GM12878 (cell line): ENCODE data around the gene SLC9A7. TPM values are rescaled to one million over a fixed set of nuclear protein-coding genes. Genes with fewer than 3 reads are reported as not detected.

Source experiments
- ATAC-seq: fragments of 200-7000 bp; cut with Tn5 transposase; 3 replicates; pipeline ENCODE4 v1.9.1; 2020; ENCODE audit warnings: mild to moderate bottlenecking, moderate library complexity
- BruUV-seq: library from RNA; stranded (reverse); fragments of 400-500 nt; replicated peaks from 2 replicates; lab custom pipeline; 2021; lab: Mats Ljungman, UMichigan
- CTCF ChIA-PET: fragments of 300-600 bp; sonication (Branson Sonifier 250); formaldehyde crosslinking; extraction: SDS; loops from one replicate; lab custom pipeline; 2021; ENCODE audit warnings: inconsistent platforms; lab: Yijun Ruan, JAX
- POLR2A ChIA-PET: fragments of 350-600 bp; formaldehyde crosslinking; extraction: SDS; loops from one replicate; lab custom pipeline; 2021; ENCODE audit warnings: inconsistent platforms; lab: Charles Lee
- RAD21 ChIA-PET: fragments of 300-600 bp; sonication (Branson Sonifier 250); formaldehyde crosslinking; loops from one replicate; lab custom pipeline; 2023; ENCODE audit warnings: antibody characterized with exemption; ENCODE audit not compliant: unreplicated experiment; lab: Charles Lee
- SMC1A ChIA-PET: fragments of 300-600 bp; sonication (Branson Sonifier 250); formaldehyde crosslinking; loops from one replicate; lab custom pipeline; 2023; ENCODE audit not compliant: unreplicated experiment, uncharacterized antibody; lab: Charles Lee
- DNase-seq: peaks from one replicate; pipeline ENCODE4 v3.0.0-alpha.2; 2011; ENCODE audit warnings: low read depth, low spot score
- FAIRE-seq: peaks from 3 replicates; lab custom pipeline; 2011; peaks lifted over from hg19 to GRCh38; lab: Jason Lieb, UNC
- H2AFZ ChIP-seq: 2 replicates; pipeline ENCODE4 v1.6.0; 2011; ENCODE audit warnings: low read depth, low read length, control low read depth; ENCODE audit not compliant: control insufficient read depth
- H3K27ac ChIP-seq: 2 replicates; pipeline ENCODE4 v1.5.1; 2011; ENCODE audit warnings: control low read depth; ENCODE audit not compliant: control insufficient read depth, insufficient read depth
- H3K27me3 ChIP-seq, 2 experiments: replicated peaks in 1 of 2; 2 replicates each; pipeline versions ENCODE4 v1.6.0 to v1.6.1; 2011; ENCODE audit warnings: low read length in 1 of 2; ENCODE audit not compliant: control insufficient read depth in 2 of 2, insufficient read depth in 2 of 2
- H3K36me3 ChIP-seq, 2 experiments: 2 replicates each; pipeline ENCODE4 v1.5.1; 2011; ENCODE audit warnings: low read length in 1 of 2; ENCODE audit not compliant: control insufficient read depth in 2 of 2, insufficient read depth in 2 of 2
- H3K4me1 ChIP-seq: 2 replicates; pipeline ENCODE4 v1.6.1; 2011; ENCODE audit warnings: mild to moderate bottlenecking, low read length, moderate library complexity, mixed read lengths; ENCODE audit not compliant: control insufficient read depth, insufficient read depth
- H3K4me2 ChIP-seq: 2 replicates; pipeline ENCODE4 v1.6.0; 2011; ENCODE audit warnings: control low read depth; ENCODE audit not compliant: control insufficient read depth, insufficient read depth
- H3K4me3 ChIP-seq: fragments of 200-600 bp; sonication (generic); 2 replicates; pipeline ENCODE4 v1.5.1; 2016
- H3K79me2 ChIP-seq: 2 replicates; pipeline ENCODE4 v1.6.0; 2011; ENCODE audit warnings: low read length; ENCODE audit not compliant: control insufficient read depth, insufficient read depth
- H3K9ac ChIP-seq: 2 replicates; pipeline ENCODE4 v1.8.0; 2011; ENCODE audit warnings: low read length, control low read depth, mixed read lengths; ENCODE audit not compliant: control insufficient read depth, insufficient read depth
- H3K9me3 ChIP-seq: replicated peaks from 3 replicates; pipeline ENCODE4 v1.5.1; 2011; ENCODE audit warnings: mild to moderate bottlenecking, low read length; ENCODE audit not compliant: control insufficient read depth, insufficient read depth
- H4K20me1 ChIP-seq: 2 replicates; pipeline ENCODE4 v1.6.0; 2011; ENCODE audit not compliant: control insufficient read depth, insufficient read depth
- BCL11A ChIP-seq: IDR thresholded peaks from 2 replicates; pipeline ENCODE4 v1.6.1; 2011; ENCODE audit warnings: low read depth, low read length
- BHLHE40 ChIP-seq, 2 experiments: fragments of 450-650 bp in 1 of 2; IDR thresholded peaks; 2 replicates each; pipeline ENCODE4 v1.6.1; 2011 to 2017; ENCODE audit warnings: low read depth in 2 of 2, borderline replicate concordance in 1 of 2, improper control_type of control experiment in 1 of 2, low read length in 1 of 2, mild to moderate bottlenecking in 1 of 2
- DPF2 ChIP-seq: fragments of 450-650 bp; IDR thresholded peaks from 2 replicates; pipeline ENCODE4 v1.6.1; 2017; ENCODE audit warnings: mild to moderate bottlenecking
- EP300 ChIP-seq, 2 experiments: fragments of 150-350 bp in 1 of 2; IDR thresholded peaks; 2 replicates each; pipeline ENCODE4 v1.6.1; 2011 to 2012; ENCODE audit warnings: low read depth in 2 of 2, low read length in 2 of 2, borderline replicate concordance in 1 of 2, improper control_type of control experiment in 1 of 2, inconsistent platforms in 1 of 2; ENCODE audit not compliant: control insufficient read depth in 1 of 2
- HDGF ChIP-seq: fragments of 450-650 bp; IDR thresholded peaks from 2 replicates; pipeline ENCODE4 v1.6.1; 2016; ENCODE audit warnings: antibody characterized with exemption
- IKZF1 ChIP-seq: fragments of 450-650 bp; conservative IDR thresholded peaks from 2 replicates; pipeline ENCODE4 v1.6.1; 2017; ENCODE audit warnings: antibody characterized with exemption, mild to moderate bottlenecking
- IKZF2 ChIP-seq, 2 experiments: fragments of 450-650 bp; IDR thresholded peaks; 2 replicates each; pipeline ENCODE4 v1.6.1; 2017; ENCODE audit warnings: mild to moderate bottlenecking in 2 of 2, moderate library complexity in 2 of 2
- IRF4 ChIP-seq: IDR thresholded peaks from 2 replicates; pipeline ENCODE4 v1.6.1; 2011; ENCODE audit warnings: low read depth, low read length
- JUNB ChIP-seq: IDR thresholded peaks from 2 replicates; pipeline ENCODE4 v1.6.1; 2016; ENCODE audit warnings: antibody characterized with exemption, mild to moderate bottlenecking
- MEF2B ChIP-seq: fragments of 450-650 bp; IDR thresholded peaks from 2 replicates; pipeline ENCODE4 v1.6.1; 2018; ENCODE audit warnings: mild to moderate bottlenecking, moderate library complexity; ENCODE audit not compliant: partially characterized antibody, poor library complexity, severe bottlenecking
- MTA2 ChIP-seq: fragments of 450-650 bp; IDR thresholded peaks from 2 replicates; pipeline ENCODE4 v1.6.1; 2016; ENCODE audit warnings: low read depth, mild to moderate bottlenecking, moderate library complexity
- NFYA ChIP-seq: IDR thresholded peaks from 2 replicates; pipeline ENCODE4 v1.6.1; 2011; ENCODE audit warnings: low read depth, mild to moderate bottlenecking, low read length, improper control_type of control experiment, borderline replicate concordance
- RB1 ChIP-seq: fragments of 450-650 bp; formaldehyde crosslinking; IDR thresholded peaks from 2 replicates; pipeline ENCODE4 v1.6.1; 2017; ENCODE audit warnings: mild to moderate bottlenecking, borderline replicate concordance
- SPI1 ChIP-seq: IDR thresholded peaks from 2 replicates; pipeline ENCODE4 v1.6.1; 2011; ENCODE audit warnings: low read depth, mild to moderate bottlenecking, low read length, moderate library complexity, borderline replicate concordance; ENCODE audit not compliant: insufficient read depth
- ZNF274 ChIP-seq: IDR thresholded peaks from one replicate; pipeline ENCODE4 v1.8.0; 2011; ENCODE audit not compliant: insufficient read length, insufficient read depth
- WGBS: methylation state at CpG from one replicate; pipeline ENCODE4 v1.1.6; 2016; ENCODE audit warnings: low lambda C conversion rate; ENCODE audit not compliant: insufficient replicate concordance, insufficient coverage; ENCODE audit errors: missing lambda C conversion rate; 5-methylcytosine and 5-hydroxymethylcytosine counted together
- in situ Hi-C: fragments of 300-500 bp; cut with MboI; formaldehyde crosslinking; loops from 9 replicates; pipeline ENCODE4 v1.14.3; 2018; ENCODE audit warnings: mixed read lengths
- intact Hi-C: fragments of 100-400 bp; cut with micrococcal nuclease; formaldehyde crosslinking; loops from one replicate; pipeline ENCODE4 v1.14.2; 2022; ENCODE audit not compliant: unreplicated experiment
- polyA plus RNA-seq, 11 experiments: library from polyadenylated mRNA; depleted of rRNA in 4 of 11; unstranded in 6 of 11; stranded (reverse) in 5 of 11; fragments of >200 nt; fragmentation: Nextera tagmentation in 4 of 11; fragmentation: Illumina TruSeq in 1 of 11; extraction: Ambion mirVana in 4 of 11; extraction: Trizol in 1 of 11; gene quantifications; 1 replicate in 1 of 11; 2 replicates in 10 of 11; pipeline versions ENCODE4 v1.2.1 to v1.2.3, GENCODE V29; 2011 to 2016; ENCODE audit warnings: inconsistent platforms in 2 of 11, missing spikeins in 2 of 11, low read depth in 1 of 11
- total RNA-seq, 4 experiments: library from RNA; depleted of rRNA in 3 of 4; stranded (reverse); fragments of >200 nt in 3 of 4; fragmentation: Illumina TruSeq in 1 of 4; extraction: Trizol in 1 of 4; gene quantifications; 2 replicates each; pipeline versions ENCODE4 v1.2.1 to v1.2.3, GENCODE V29; 2013 to 2021
- TF ChIP-seq, protein P1 (sequence below): IDR thresholded peaks from 2 replicates; pipeline ENCODE4 v1.6.1; 2012; ENCODE audit warnings: low read length, inconsistent platforms
- TF ChIP-seq, protein P2 (sequence below): IDR thresholded peaks from 2 replicates; pipeline ENCODE4 v1.6.1; 2011; ENCODE audit warnings: borderline replicate concordance, low read depth, mild to moderate bottlenecking, moderate library complexity, low read length; ENCODE audit not compliant: insufficient read depth, poor library complexity, severe bottlenecking
- TF ChIP-seq, protein P3 (sequence below): IDR thresholded peaks from 2 replicates; pipeline ENCODE4 v1.6.1; 2012; ENCODE audit warnings: mild to moderate bottlenecking, low read depth, low read length

SLC9A7 gene
- total and polyA plus RNA-seq, 10 of the 15 experiments (the other 5 are each of a cell fraction or from before 2014, with no cell fraction given) = 5.0 to 62.8 (median 30.5) TPM

DNA sequence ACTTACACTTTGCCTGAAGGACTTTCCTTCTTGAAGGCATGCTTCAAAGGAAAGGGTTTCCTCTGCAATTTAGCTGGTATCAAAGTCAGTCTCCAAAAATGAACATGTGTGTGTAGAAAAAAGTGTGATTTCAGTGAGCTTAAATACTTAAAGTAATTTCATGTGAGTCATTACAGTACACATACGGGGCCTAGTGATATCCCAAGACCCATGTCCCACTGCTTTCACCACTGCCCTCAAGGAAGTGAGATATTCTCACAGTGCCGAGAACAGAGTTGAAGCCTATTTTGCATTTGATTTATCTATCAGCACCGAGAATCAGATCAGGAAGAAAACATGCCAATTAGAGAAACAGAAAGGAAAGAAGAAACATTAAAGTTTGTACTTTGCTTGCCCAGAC is 124.3 kb downstream of the SLC9A7 start:
- Histone ChIP-seq H3K9me3 (no peaks in the 10 kb centered on the region), H3K79me2 (no peaks in the 10 kb centered on the region), H3K36me3 (no peaks in the 10 kb centered on the region; a peak in 1 of 4 replicates), H2AFZ (no peak overlapping the region), H3K4me1 (peaks cover 39% of the 10 kb centered on the region), H3K27me3 (no peaks in the 10 kb centered on the region), H3K9ac (no peak overlapping the region), H3K4me2 (0 out of 2 replicates have a peak overlapping the region, but pooled peaks have one; percentile 22), H3K27ac (peak overlapping the region; percentile 31), H3K4me3 (no peak overlapping the region), H4K20me1 (no peaks in the 10 kb centered on the region)
- in situ Hi-C loops = no loop called here
- CTCF ChIA-PET = interaction anchor here (0.6 to 1.4 kb wide), 5 partner anchors 14 to 158 kb away, joined by 3 to 5 read pairs (median 3); no protein-coding TSS in a partner anchor
- SMC1A ChIA-PET = interaction anchor here (1.0 to 2.5 kb wide), 5 partner anchors 9 to 72 kb away, joined by 3 to 10 read pairs (median 4); no protein-coding TSS in a partner anchor
- BruUV-seq = no TSS peak
- DNase-seq (no peak), FAIRE-seq (peak; percentile 72), ATAC-seq (peak; percentile 69)
- intact Hi-C loops = no loop called here
- POLR2A ChIA-PET = no interaction called here
- RAD21 ChIA-PET = interaction anchor here (0.8 to 2.6 kb wide), 3 partner anchors 9 to 72 kb away, joined by 3 to 8 read pairs (median 6); no protein-coding TSS in a partner anchor
- 3% methylated on average over 3 of the region's 3 CpGs for WGBS
- TF ChIP-seq MTA2 = peak; percentile 69
- peak; percentile 56 for TF ChIP-seq JUNB
- TF ChIP-seq DPF2 = 0 out of 2 replicates have a peak, but pooled peaks have one; percentile 24
- TF ChIP-seq EP300 (IDR thresholded peaks at IDR 0.05; ENCODE audit: borderline replicate concordance in 1 of 2, control insufficient read depth in 1 of 2, low read depth in 2 of 2, low read length in 2 of 2) = peak in 1 of 2 experiments; percentile 45; a peak in 1 of 4 replicates
- no peak for TF ChIP-seq RB1
- TF ChIP-seq, protein P1, sequence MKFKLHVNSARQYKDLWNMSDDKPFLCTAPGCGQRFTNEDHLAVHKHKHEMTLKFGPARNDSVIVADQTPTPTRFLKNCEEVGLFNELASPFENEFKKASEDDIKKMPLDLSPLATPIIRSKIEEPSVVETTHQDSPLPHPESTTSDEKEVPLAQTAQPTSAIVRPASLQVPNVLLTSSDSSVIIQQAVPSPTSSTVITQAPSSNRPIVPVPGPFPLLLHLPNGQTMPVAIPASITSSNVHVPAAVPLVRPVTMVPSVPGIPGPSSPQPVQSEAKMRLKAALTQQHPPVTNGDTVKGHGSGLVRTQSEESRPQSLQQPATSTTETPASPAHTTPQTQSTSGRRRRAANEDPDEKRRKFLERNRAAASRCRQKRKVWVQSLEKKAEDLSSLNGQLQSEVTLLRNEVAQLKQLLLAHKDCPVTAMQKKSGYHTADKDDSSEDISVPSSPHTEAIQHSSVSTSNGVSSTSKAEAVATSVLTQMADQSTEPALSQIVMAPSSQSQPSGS = peak; percentile 47; the same call in 1 of the 2 replicates
- TF ChIP-seq IKZF1 = peak; percentile 61; the same call in 1 of the 2 replicates
- no peak for TF ChIP-seq HDGF
- 0 out of 4 replicates have a peak, but pooled peaks of 1 of the 2 experiments have one; percentile 23 for TF ChIP-seq BHLHE40 (IDR thresholded peaks at IDR 0.05; ENCODE audit: borderline replicate concordance in 1 of 2, low read depth in 2 of 2, low read length in 1 of 2)
- TF ChIP-seq, protein P2, sequence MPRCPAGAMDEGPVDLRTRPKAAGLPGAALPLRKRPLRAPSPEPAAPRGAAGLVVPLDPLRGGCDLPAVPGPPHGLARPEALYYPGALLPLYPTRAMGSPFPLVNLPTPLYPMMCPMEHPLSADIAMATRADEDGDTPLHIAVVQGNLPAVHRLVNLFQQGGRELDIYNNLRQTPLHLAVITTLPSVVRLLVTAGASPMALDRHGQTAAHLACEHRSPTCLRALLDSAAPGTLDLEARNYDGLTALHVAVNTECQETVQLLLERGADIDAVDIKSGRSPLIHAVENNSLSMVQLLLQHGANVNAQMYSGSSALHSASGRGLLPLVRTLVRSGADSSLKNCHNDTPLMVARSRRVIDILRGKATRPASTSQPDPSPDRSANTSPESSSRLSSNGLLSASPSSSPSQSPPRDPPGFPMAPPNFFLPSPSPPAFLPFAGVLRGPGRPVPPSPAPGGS = peak; percentile 29
- TF ChIP-seq MEF2B = peak; percentile 60
- TF ChIP-seq ZNF274 = no peak
- 0 out of 2 replicates have a peak, but pooled peaks have one; percentile 20 for TF ChIP-seq IRF4
- no peak for TF ChIP-seq NFYA
- TF ChIP-seq IKZF2 (IDR thresholded peaks at IDR 0.05) = peak; percentile 76 to 80
- peak; percentile 68 for TF ChIP-seq BCL11A
- TF ChIP-seq, protein P3, sequence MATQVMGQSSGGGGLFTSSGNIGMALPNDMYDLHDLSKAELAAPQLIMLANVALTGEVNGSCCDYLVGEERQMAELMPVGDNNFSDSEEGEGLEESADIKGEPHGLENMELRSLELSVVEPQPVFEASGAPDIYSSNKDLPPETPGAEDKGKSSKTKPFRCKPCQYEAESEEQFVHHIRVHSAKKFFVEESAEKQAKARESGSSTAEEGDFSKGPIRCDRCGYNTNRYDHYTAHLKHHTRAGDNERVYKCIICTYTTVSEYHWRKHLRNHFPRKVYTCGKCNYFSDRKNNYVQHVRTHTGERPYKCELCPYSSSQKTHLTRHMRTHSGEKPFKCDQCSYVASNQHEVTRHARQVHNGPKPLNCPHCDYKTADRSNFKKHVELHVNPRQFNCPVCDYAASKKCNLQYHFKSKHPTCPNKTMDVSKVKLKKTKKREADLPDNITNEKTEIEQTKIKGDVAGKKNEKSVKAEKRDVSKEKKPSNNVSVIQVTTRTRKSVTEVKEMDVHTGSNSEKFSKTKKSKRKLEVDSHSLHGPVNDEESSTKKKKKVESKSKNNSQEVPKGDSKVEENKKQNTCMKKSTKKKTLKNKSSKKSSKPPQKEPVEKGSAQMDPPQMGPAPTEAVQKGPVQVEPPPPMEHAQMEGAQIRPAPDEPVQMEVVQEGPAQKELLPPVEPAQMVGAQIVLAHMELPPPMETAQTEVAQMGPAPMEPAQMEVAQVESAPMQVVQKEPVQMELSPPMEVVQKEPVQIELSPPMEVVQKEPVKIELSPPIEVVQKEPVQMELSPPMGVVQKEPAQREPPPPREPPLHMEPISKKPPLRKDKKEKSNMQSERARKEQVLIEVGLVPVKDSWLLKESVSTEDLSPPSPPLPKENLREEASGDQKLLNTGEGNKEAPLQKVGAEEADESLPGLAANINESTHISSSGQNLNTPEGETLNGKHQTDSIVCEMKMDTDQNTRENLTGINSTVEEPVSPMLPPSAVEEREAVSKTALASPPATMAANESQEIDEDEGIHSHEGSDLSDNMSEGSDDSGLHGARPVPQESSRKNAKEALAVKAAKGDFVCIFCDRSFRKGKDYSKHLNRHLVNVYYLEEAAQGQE = no peak
- peak; percentile 52; the same call in 1 of the 2 replicates for TF ChIP-seq SPI1
